GM12878 (cell line): Measurements from ENCODE around the gene REL.

Experiments
- CTCF ChIP-seq, 3 experiments: IDR thresholded peaks in 2 of 3; conservative IDR thresholded peaks in 1 of 3; 2 replicates each; pipeline ENCODE4 v1.5.1; 2011; ENCODE audit warnings: low read depth in 3 of 3, low read length in 3 of 3, mild to moderate bottlenecking in 3 of 3, control low read depth in 2 of 3, moderate library complexity in 2 of 3, inconsistent platforms in 1 of 3, mixed read lengths in 1 of 3; ENCODE audit not compliant: control insufficient read depth in 2 of 3, insufficient read depth in 1 of 3; ENCODE audit errors: extremely low read depth in 1 of 3
- EZH2 ChIP-seq: IDR thresholded peaks from 2 replicates; pipeline ENCODE4 v1.6.1; 2012; ENCODE audit warnings: low read depth, mild to moderate bottlenecking, control low read depth, inconsistent platforms, low read length, borderline replicate concordance; ENCODE audit not compliant: control insufficient read depth
- FOXM1 ChIP-seq: IDR thresholded peaks from 2 replicates; pipeline ENCODE4 v1.6.1; 2012; ENCODE audit warnings: low read depth, mild to moderate bottlenecking, inconsistent platforms, low read length, moderate library complexity
- SMAD1 ChIP-seq: fragments of 450-650 bp; IDR thresholded peaks from 2 replicates; pipeline ENCODE4 v1.6.1; 2018; ENCODE audit warnings: mild to moderate bottlenecking, low read depth; ENCODE audit not compliant: partially characterized antibody

- TF ChIP-seq EZH2 (no peak), SMAD1 (no peak), CTCF (IDR thresholded peaks at IDR 0.05 in 2 of 3, conservative IDR thresholded peaks at IDR 0.05 in 1 of 3; ENCODE audit: control insufficient read depth in 2 of 3, extremely low read depth in 1 of 3, insufficient read depth in 1 of 3, low read depth in 3 of 3, low read length in 3 of 3) (no peak), FOXM1 (no peak)
Observed at GRCh38 chr2:60868589-60869273, 12.6 kb upstream of the REL start.
